Neural progenitor cell (in vitro differentiated cells): ENCODE measurements around the gene MRM2. TPM values are rescaled to one million over a fixed set of nuclear protein-coding genes. Genes with fewer than 3 reads are reported as not detected.
A peak's percentile ranks its signal among the peaks of the same experiment; 100 is the strongest.

Experiments used
- DNase-seq: peaks from one replicate; pipeline ENCODE4 v3.0.0-alpha.2; 2016; ENCODE audit warnings: low spot score
- H2AFZ ChIP-seq: fragments of 200-600 bp; sonication (generic); replicated peaks from 2 replicates; pipeline ENCODE4 v1.6.1; 2016; ENCODE audit warnings: antibody characterized with exemption
- H3F3A ChIP-seq: fragments of 200-600 bp; sonication (generic); 2 replicates; pipeline ENCODE4 v1.6.1; 2016; ENCODE audit warnings: antibody characterized with exemption, low read depth
- H3K27ac ChIP-seq: fragments of 200-600 bp; sonication (generic); 2 replicates; pipeline ENCODE4 v1.5.1; 2016; ENCODE audit warnings: mild to moderate bottlenecking
- H3K27me3 ChIP-seq: fragments of 200-600 bp; sonication (generic); 2 replicates; pipeline ENCODE4 v1.6.1; 2016; ENCODE audit warnings: mild to moderate bottlenecking, moderate library complexity
- H3K36me3 ChIP-seq: fragments of 200-600 bp; sonication (generic); 2 replicates; pipeline ENCODE4 v1.5.1; 2016
- H3K4me1 ChIP-seq: fragments of 200-600 bp; sonication (generic); 2 replicates; pipeline ENCODE4 v1.6.1; 2016; ENCODE audit warnings: mixed run types
- H3K4me2 ChIP-seq: fragments of 200-600 bp; sonication (generic); 2 replicates; pipeline ENCODE4 v1.6.1; 2016
- H3K4me3 ChIP-seq: fragments of 200-600 bp; sonication (generic); 2 replicates; pipeline ENCODE4 v1.5.1; 2016
- H3K79me2 ChIP-seq: fragments of 200-600 bp; sonication (generic); 2 replicates; pipeline ENCODE4 v1.6.1; 2016; ENCODE audit warnings: low read depth
- H3K9ac ChIP-seq: fragments of 200-600 bp; sonication (generic); 2 replicates; pipeline ENCODE4 v1.6.1; 2016
- H3K9me3 ChIP-seq: fragments of 200-600 bp; sonication (generic); 2 replicates; pipeline ENCODE4 v1.5.1; 2016; ENCODE audit warnings: low read depth
- H4K20me1 ChIP-seq: fragments of 200-600 bp; sonication (generic); 2 replicates; pipeline ENCODE4 v1.6.1; 2016; ENCODE audit warnings: low read depth
- H3K27ac Mint-ChIP-seq: 3 replicates; pipeline ENCODE4 v1.8.0; 2021; ENCODE audit warnings: mixed read lengths
- H3K27me3 Mint-ChIP-seq: 2 replicates; pipeline ENCODE4 v1.8.0; 2022; ENCODE audit warnings: low read depth, mild to moderate bottlenecking, inconsistent platforms, moderate library complexity, mixed read lengths; ENCODE audit not compliant: insufficient read depth
- H3K36me3 Mint-ChIP-seq: 3 replicates; pipeline ENCODE4 v1.8.0; 2021; ENCODE audit warnings: mixed read lengths
- H3K4me1 Mint-ChIP-seq: 3 replicates; pipeline ENCODE4 v1.8.0; 2021; ENCODE audit warnings: mixed read lengths
- H3K4me3 Mint-ChIP-seq: 3 replicates; pipeline ENCODE4 v1.8.0; 2021; ENCODE audit warnings: mild to moderate bottlenecking, moderate library complexity, mixed read lengths
- H3K9me3 Mint-ChIP-seq: 3 replicates; pipeline ENCODE4 v1.8.0; 2020; ENCODE audit warnings: mixed read lengths
- EZH2 ChIP-seq: fragments of 200-600 bp; sonication (generic); IDR thresholded peaks from 2 replicates; pipeline ENCODE4 v1.6.1; 2017; ENCODE audit warnings: antibody characterized with exemption, mild to moderate bottlenecking, moderate library complexity
- EZH2phosphoT487 ChIP-seq: fragments of 200-600 bp; sonication (generic); IDR thresholded peaks from 2 replicates; pipeline ENCODE4 v1.6.1; 2017; ENCODE audit warnings: antibody characterized with exemption
- total RNA-seq: library from RNA; depleted of rRNA; stranded (reverse); fragments of >200 nt; gene quantifications from 2 replicates; pipeline ENCODE4 v1.2.3, GENCODE V29; 2015; ENCODE audit warnings: low replicate concordance
- TF ChIP-seq, protein P1 (sequence below): fragments of 200-600 bp; sonication (generic); IDR thresholded peaks from 2 replicates; pipeline ENCODE4 v1.5.1; 2017; ENCODE audit warnings: antibody characterized with exemption, mild to moderate bottlenecking

The MRM2 gene
- total RNA-seq, 1 donor from 2014 or later, result 34.3 TPM

DNA sequence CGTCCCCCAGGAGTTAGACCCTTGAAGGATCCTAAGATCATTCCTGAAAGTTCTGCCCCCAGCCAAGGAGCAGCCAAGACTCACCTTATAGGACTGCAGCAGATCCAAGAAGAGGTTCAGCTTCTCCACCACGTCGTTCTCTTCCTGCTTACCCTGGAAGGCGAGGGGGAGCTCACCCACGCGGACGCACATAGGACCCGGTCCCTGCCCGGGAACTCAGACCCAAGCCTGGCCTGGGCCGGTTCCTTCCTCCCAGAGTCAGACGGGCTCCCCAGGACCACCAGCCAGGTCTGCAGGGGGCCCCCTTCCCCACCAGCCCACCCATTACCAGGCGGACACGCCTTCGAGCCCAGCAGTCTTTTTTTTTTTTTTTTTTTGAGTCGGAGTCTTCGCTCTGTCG lies 15.6 kb upstream of the MRM2 start:
- no peak overlapping the region for H3K9ac ChIP-seq
- TF ChIP-seq, protein P1, sequence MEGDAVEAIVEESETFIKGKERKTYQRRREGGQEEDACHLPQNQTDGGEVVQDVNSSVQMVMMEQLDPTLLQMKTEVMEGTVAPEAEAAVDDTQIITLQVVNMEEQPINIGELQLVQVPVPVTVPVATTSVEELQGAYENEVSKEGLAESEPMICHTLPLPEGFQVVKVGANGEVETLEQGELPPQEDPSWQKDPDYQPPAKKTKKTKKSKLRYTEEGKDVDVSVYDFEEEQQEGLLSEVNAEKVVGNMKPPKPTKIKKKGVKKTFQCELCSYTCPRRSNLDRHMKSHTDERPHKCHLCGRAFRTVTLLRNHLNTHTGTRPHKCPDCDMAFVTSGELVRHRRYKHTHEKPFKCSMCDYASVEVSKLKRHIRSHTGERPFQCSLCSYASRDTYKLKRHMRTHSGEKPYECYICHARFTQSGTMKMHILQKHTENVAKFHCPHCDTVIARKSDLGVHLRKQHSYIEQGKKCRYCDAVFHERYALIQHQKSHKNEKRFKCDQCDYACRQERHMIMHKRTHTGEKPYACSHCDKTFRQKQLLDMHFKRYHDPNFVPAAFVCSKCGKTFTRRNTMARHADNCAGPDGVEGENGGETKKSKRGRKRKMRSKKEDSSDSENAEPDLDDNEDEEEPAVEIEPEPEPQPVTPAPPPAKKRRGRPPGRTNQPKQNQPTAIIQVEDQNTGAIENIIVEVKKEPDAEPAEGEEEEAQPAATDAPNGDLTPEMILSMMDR, result no peak
- no peak for TF ChIP-seq EZH2
- no peak for TF ChIP-seq EZH2phosphoT487
- no peaks in the 10 kb centered on the region for H4K20me1 ChIP-seq
- H2AFZ ChIP-seq, result no peak overlapping the region
- H3K27me3 ChIP-seq, result no peaks in the 10 kb centered on the region
- H3K4me2 ChIP-seq, result no peak overlapping the region
- Mint-ChIP-seq H3K4me3 (no peak overlapping the region), H3K4me1 (no peaks in the 10 kb centered on the region), H3K9me3 (no peaks in the 10 kb centered on the region), H3K27ac (peak overlapping the region; percentile 46), H3K27me3 (peaks cover 9% of the 10 kb centered on the region), H3K36me3 (peaks cover 7% of the 10 kb centered on the region)
- H3K79me2 ChIP-seq, result no peaks in the 10 kb centered on the region
- DNase-seq, result no peak
- no peaks in the 10 kb centered on the region for H3K4me1 ChIP-seq
- no peaks in the 10 kb centered on the region for H3K9me3 ChIP-seq
- H3K27ac ChIP-seq, result no peak overlapping the region
- H3F3A ChIP-seq, result no peaks in the 10 kb centered on the region
- H3K4me3 ChIP-seq, result no peak overlapping the region
- no peaks in the 10 kb centered on the region for H3K36me3 ChIP-seq

DNA sequence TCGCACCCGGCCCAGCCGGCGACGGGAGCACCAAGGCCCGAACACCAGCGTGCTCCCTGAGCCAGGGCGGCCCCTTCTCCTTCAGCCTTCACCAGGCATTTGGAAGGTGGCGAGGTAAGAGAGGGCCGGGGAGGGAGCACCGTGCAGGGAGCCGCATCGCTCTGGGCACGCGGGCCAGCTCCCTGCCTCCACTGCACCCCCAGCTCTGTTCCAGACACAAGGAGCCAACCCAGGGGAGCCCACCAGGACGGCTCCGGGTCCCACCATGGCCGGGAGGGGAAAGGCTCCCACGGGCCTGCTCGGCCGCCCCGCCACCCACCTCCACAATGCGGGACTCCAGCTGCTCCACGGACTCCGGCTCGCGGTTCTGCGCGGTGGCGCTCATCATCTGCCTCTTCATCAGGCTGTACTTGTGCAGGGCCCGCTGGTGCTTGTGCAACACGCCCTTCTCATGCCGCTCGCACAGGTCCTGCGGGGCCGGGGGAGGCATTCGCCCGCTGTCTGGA lies 15.1 kb upstream of the MRM2 start:
- H3K4me1 ChIP-seq, result no peaks in the 10 kb centered on the region
- Mint-ChIP-seq H3K36me3 (peaks cover 7% of the 10 kb centered on the region), H3K27me3 (peaks cover 9% of the 10 kb centered on the region), H3K9me3 (no peaks in the 10 kb centered on the region), H3K27ac (no peak overlapping the region), H3K4me3 (no peak overlapping the region), H3K4me1 (no peaks in the 10 kb centered on the region)
- TF ChIP-seq, protein P1, result no peak
- no peak for TF ChIP-seq EZH2
- no peak for TF ChIP-seq EZH2phosphoT487
- H4K20me1 ChIP-seq, result no peaks in the 10 kb centered on the region
- H3K9ac ChIP-seq, result no peak overlapping the region
- H3K4me3 ChIP-seq, result no peak overlapping the region
- H3F3A ChIP-seq, result no peaks in the 10 kb centered on the region
- H3K27me3 ChIP-seq, result no peaks in the 10 kb centered on the region
- no peak overlapping the region for H3K4me2 ChIP-seq
- H3K27ac ChIP-seq, result no peak overlapping the region
- H3K36me3 ChIP-seq, result no peaks in the 10 kb centered on the region
- no peak overlapping the region for H2AFZ ChIP-seq
- no peaks in the 10 kb centered on the region for H3K79me2 ChIP-seq
- DNase-seq, result no peak
- no peaks in the 10 kb centered on the region for H3K9me3 ChIP-seq

DNA sequence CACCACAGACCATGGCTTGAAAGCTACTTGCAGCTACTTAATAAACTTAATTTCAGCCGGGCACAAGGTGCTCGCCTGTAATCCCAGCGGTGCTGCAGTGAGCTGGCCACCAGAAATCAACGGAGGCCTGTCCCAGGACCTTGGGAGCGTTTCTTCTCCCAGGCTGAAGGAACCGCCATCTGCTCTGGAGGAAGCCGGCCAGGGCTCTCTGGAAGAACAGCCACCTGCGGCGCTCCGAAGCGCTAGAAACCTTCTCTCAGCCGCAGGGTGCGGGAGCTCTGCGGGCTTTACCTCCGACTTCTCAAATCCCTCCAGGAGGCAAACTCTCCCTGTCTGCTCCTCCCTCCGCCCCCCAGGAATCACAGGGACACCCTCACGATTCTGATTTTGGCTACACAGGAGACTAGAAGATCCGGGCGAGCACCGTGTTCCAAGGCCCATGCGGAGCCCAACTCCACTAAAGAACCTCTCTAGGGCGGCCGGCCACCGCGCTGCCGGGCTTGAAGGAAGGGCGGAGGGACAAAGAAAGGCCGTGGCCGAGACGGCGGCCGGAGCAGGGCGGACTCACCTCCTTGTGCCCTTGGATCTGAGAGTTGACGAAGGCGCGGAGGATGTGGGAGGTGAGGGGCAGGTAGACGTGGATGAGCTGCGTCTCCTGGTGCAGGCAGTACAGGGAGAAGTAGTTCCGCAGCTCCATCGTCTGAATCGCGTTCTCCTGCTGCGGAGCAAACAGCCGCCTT lies 14.5 kb upstream of the MRM2 start:
- H3K27ac ChIP-seq, result no peak overlapping the region
- H3K36me3 ChIP-seq, result no peaks in the 10 kb centered on the region
- H3K36me3 Mint-ChIP-seq, result peaks cover 7% of the 10 kb centered on the region
- H3K79me2 ChIP-seq, result no peaks in the 10 kb centered on the region
- no peaks in the 10 kb centered on the region for H3K9me3 Mint-ChIP-seq
- no peaks in the 10 kb centered on the region for H4K20me1 ChIP-seq
- H3K27ac Mint-ChIP-seq, result no peak overlapping the region
- H3K9ac ChIP-seq, result no peak overlapping the region
- no peaks in the 10 kb centered on the region for H3K4me1 Mint-ChIP-seq
- TF ChIP-seq EZH2phosphoT487, result no peak
- TF ChIP-seq, protein P1, result no peak
- TF ChIP-seq EZH2, result no peak
- no peaks in the 10 kb centered on the region for H3K4me1 ChIP-seq
- H3K9me3 ChIP-seq, result no peaks in the 10 kb centered on the region
- H2AFZ ChIP-seq, result no peak overlapping the region
- H3K4me3 ChIP-seq, result no peak overlapping the region
- no peaks in the 10 kb centered on the region for H3K27me3 ChIP-seq
- peaks cover 8% of the 10 kb centered on the region for H3K27me3 Mint-ChIP-seq
- no peak overlapping the region for H3K4me2 ChIP-seq
- H3F3A ChIP-seq, result no peaks in the 10 kb centered on the region
- H3K4me3 Mint-ChIP-seq, result no peak overlapping the region
- DNase-seq, result no peak
